H1 (cell line): Measurements from ENCODE around the gene LYPD1. TPM values are rescaled to one million over a fixed set of nuclear protein-coding genes. Genes with fewer than 3 reads are reported as not detected.

Experiments
- CTCF ChIA-PET: fragments of 300-600 bp; sonication (Branson Sonifier 250); formaldehyde crosslinking; loops from one replicate; lab custom pipeline; 2021; ENCODE audit not compliant: partially characterized antibody; lab: Charles Lee
- POLR2A ChIA-PET: fragments of 300-600 bp; sonication (Branson Sonifier 250); formaldehyde crosslinking; loops from one replicate; lab custom pipeline; 2021; ENCODE audit warnings: inconsistent platforms; ENCODE audit not compliant: partially characterized antibody; lab: Charles Lee
- DNase-seq, 2 experiments: peaks; one replicate each; pipeline versions ENCODE4 v3.0.0 to v3.0.0-alpha.2; 2010 to 2022; ENCODE audit warnings: low spot score in 2 of 2, low read depth in 1 of 2, mixed read lengths in 1 of 2
- FAIRE-seq: peaks from 2 replicates; lab custom pipeline; 2011; peaks lifted over from hg19 to GRCh38; lab: Jason Lieb, UNC
- H2AFZ ChIP-seq: 2 replicates; pipeline ENCODE4 v1.8.1; 2012; ENCODE audit warnings: low read length, inconsistent platforms
- H2AK5ac ChIP-seq: 2 replicates; pipeline ENCODE4 v1.6.1; 2013; ENCODE audit warnings: low read depth, low read length
- H2BK120ac ChIP-seq: replicated peaks from 2 replicates; pipeline ENCODE3; 2013; ENCODE audit warnings: low read depth, low read length, inconsistent platforms
- H2BK12ac ChIP-seq: 2 replicates; pipeline ENCODE4 v1.6.1; 2013; ENCODE audit warnings: low read depth, low read length
- H2BK15ac ChIP-seq: 2 replicates; pipeline ENCODE4 v1.6.1; 2013; ENCODE audit warnings: low read length
- H2BK20ac ChIP-seq: 2 replicates; pipeline ENCODE4 v1.6.1; 2013; ENCODE audit warnings: low read length
- H2BK5ac ChIP-seq: 2 replicates; pipeline ENCODE4 v1.6.1; 2013; ENCODE audit warnings: low read depth, low read length
- H3K14ac ChIP-seq: 2 replicates; pipeline ENCODE4 v1.6.1; 2013; ENCODE audit warnings: inconsistent platforms; ENCODE audit not compliant: insufficient read length
- H3K18ac ChIP-seq: 2 replicates; pipeline ENCODE4 v1.6.1; 2013; ENCODE audit warnings: low read length; ENCODE audit errors: extremely low read depth
- H3K23ac ChIP-seq: 2 replicates; pipeline ENCODE4 v1.6.1; 2013; ENCODE audit warnings: inconsistent platforms; ENCODE audit not compliant: insufficient read length
- H3K23me2 ChIP-seq: 2 replicates; pipeline ENCODE4 v1.6.1; 2013; ENCODE audit warnings: low read depth, low read length
- H3K27ac ChIP-seq: 2 replicates; pipeline ENCODE4 v1.6.1; 2011; ENCODE audit warnings: low read depth, low read length, inconsistent platforms
- H3K27me3 ChIP-seq, 4 experiments: replicated peaks in 1 of 4; 1 replicate in 1 of 4; 2 replicates in 3 of 4; pipeline versions ENCODE4 v1.6.1 to v1.8.1; 2011 to 2013; ENCODE audit warnings: low read length in 3 of 4, mild to moderate bottlenecking in 3 of 4, inconsistent platforms in 2 of 4, mixed read lengths in 2 of 4, moderate library complexity in 1 of 4; ENCODE audit not compliant: control insufficient read depth in 3 of 4, insufficient read depth in 3 of 4; ENCODE audit errors: extremely low read depth in 1 of 4
- H3K36me3 ChIP-seq, 4 experiments: 2 replicates each; pipeline versions ENCODE4 v1.6.1 to v1.8.1; 2011 to 2013; ENCODE audit warnings: mild to moderate bottlenecking in 4 of 4, low read length in 3 of 4, moderate library complexity in 2 of 4, control low read depth in 1 of 4, inconsistent platforms in 1 of 4; ENCODE audit not compliant: insufficient read depth in 4 of 4, control insufficient read depth in 2 of 4
- H3K4ac ChIP-seq: replicated peaks from 2 replicates; pipeline ENCODE3; 2013; ENCODE audit warnings: low read length, low read depth, mixed read lengths, inconsistent platforms; ENCODE audit not compliant: insufficient read length
- H3K4me1 ChIP-seq, 4 experiments: replicated peaks in 1 of 4; 1 replicate in 1 of 4; 2 replicates in 3 of 4; pipeline versions ENCODE4 v1.6.1 to v1.8.1; 2011 to 2013; ENCODE audit warnings: low read length in 3 of 4, inconsistent platforms in 2 of 4, mixed read lengths in 1 of 4; ENCODE audit not compliant: insufficient read depth in 4 of 4, control insufficient read depth in 3 of 4
- H3K4me2 ChIP-seq, 2 experiments: 2 replicates each; pipeline versions ENCODE4 v1.6.1 to v1.8.1; 2011 to 2013; ENCODE audit warnings: low read depth in 2 of 2, low read length in 2 of 2, control low read depth in 1 of 2, inconsistent platforms in 1 of 2, mild to moderate bottlenecking in 1 of 2; ENCODE audit not compliant: insufficient read depth in 1 of 2
- H3K4me3 ChIP-seq, 4 experiments: fragments of 200-600, 300-600 bp in 1 of 4; sonication (generic), shearing (Covaris generic), sonication (Bioruptor Twin) in 1 of 4; 2 replicates each; pipeline versions ENCODE4 v1.5.1 to v1.8.1; 2011 to 2016; ENCODE audit warnings: low read length in 4 of 4, low read depth in 3 of 4, control low read depth in 2 of 4, inconsistent platforms in 2 of 4, mild to moderate bottlenecking in 2 of 4, mixed read lengths in 1 of 4, moderate library complexity in 1 of 4; ENCODE audit not compliant: insufficient read depth in 2 of 4; ENCODE audit errors: extremely low read depth in 1 of 4
- H3K56ac ChIP-seq: replicated peaks from 2 replicates; pipeline ENCODE3; 2013; ENCODE audit warnings: low read depth, mild to moderate bottlenecking, mixed read lengths, low read length, inconsistent platforms; ENCODE audit not compliant: insufficient read length
- H3K79me1 ChIP-seq: 2 replicates; pipeline ENCODE4 v1.6.1; 2013; ENCODE audit warnings: low read depth, low read length, control low read depth
- H3K79me2 ChIP-seq, 2 experiments: 2 replicates each; pipeline versions ENCODE4 v1.6.1 to v1.8.1; 2012 to 2013; ENCODE audit warnings: low read length in 2 of 2, mild to moderate bottlenecking in 2 of 2, inconsistent platforms in 1 of 2; ENCODE audit not compliant: insufficient read depth in 2 of 2, control insufficient read depth in 1 of 2
- H3K9ac ChIP-seq, 4 experiments: replicated peaks in 1 of 4; 1 replicate in 1 of 4; 2 replicates in 3 of 4; pipeline versions ENCODE4 v1.6.1 to v1.8.1; 2011 to 2013; ENCODE audit warnings: low read depth in 3 of 4, low read length in 3 of 4, control low read depth in 2 of 4, mild to moderate bottlenecking in 2 of 4, moderate library complexity in 2 of 4, inconsistent platforms in 1 of 4; ENCODE audit errors: extremely low read depth in 1 of 4
- H3K9me3 ChIP-seq, 2 experiments: 2 replicates each; pipeline versions ENCODE4 v1.6.1 to v1.8.1; 2012 to 2013; ENCODE audit warnings: mild to moderate bottlenecking in 2 of 2, moderate library complexity in 2 of 2, control low read depth in 1 of 2, inconsistent platforms in 1 of 2, low read depth in 1 of 2, low read length in 1 of 2, mixed read lengths in 1 of 2; ENCODE audit not compliant: insufficient read depth in 2 of 2
- H4K20me1 ChIP-seq, 2 experiments: replicated peaks in 1 of 2; 2 replicates each; pipeline versions ENCODE3 to v1.8.1; 2011 to 2013; ENCODE audit warnings: inconsistent platforms in 2 of 2, low read length in 2 of 2, mild to moderate bottlenecking in 1 of 2; ENCODE audit not compliant: insufficient read depth in 2 of 2, control insufficient read depth in 1 of 2
- H4K5ac ChIP-seq: 2 replicates; pipeline ENCODE4 v1.6.1; 2013; ENCODE audit warnings: low read length, low read depth, mixed read lengths, inconsistent platforms; ENCODE audit not compliant: insufficient read length
- H4K8ac ChIP-seq: 2 replicates; pipeline ENCODE4 v1.8.0; 2013; ENCODE audit warnings: mild to moderate bottlenecking, moderate library complexity, low read length, inconsistent platforms; ENCODE audit not compliant: insufficient read depth; ENCODE audit errors: extremely low read depth
- H4K91ac ChIP-seq: replicated peaks from 2 replicates; pipeline ENCODE3; 2013; ENCODE audit warnings: low read length, mixed read lengths, inconsistent platforms; ENCODE audit not compliant: insufficient read length
- CTBP2 ChIP-seq: IDR thresholded peaks from 2 replicates; pipeline ENCODE4 v1.7.0; 2011; ENCODE audit warnings: borderline replicate concordance, mild to moderate bottlenecking, moderate library complexity, mixed read lengths, low read length; ENCODE audit not compliant: insufficient read depth, insufficient read length
- EP300 ChIP-seq, 2 experiments: IDR thresholded peaks; 1 replicate in 1 of 2; 2 replicates in 1 of 2; pipeline ENCODE4 v1.6.1; 2011 to 2012; ENCODE audit warnings: low read depth in 2 of 2, low read length in 2 of 2, mild to moderate bottlenecking in 2 of 2, borderline replicate concordance in 1 of 2, inconsistent platforms in 1 of 2, moderate library complexity in 1 of 2
- EZH2 ChIP-seq: fragments of 200-600 bp; sonication (generic); IDR thresholded peaks from 2 replicates; pipeline ENCODE4 v1.7.1; 2012; ENCODE audit warnings: low read depth, mild to moderate bottlenecking, moderate library complexity, low read length, inconsistent platforms; ENCODE audit not compliant: severe bottlenecking
- GTF2F1 ChIP-seq: IDR thresholded peaks from 2 replicates; pipeline ENCODE4 v1.6.1; 2012; ENCODE audit warnings: low read depth, low read length, improper control_type of control experiment, borderline replicate concordance
- HDAC2 ChIP-seq, 2 experiments: fragments of 300-600 bp in 1 of 2; sonication (generic) in 1 of 2; IDR thresholded peaks; 2 replicates each; pipeline ENCODE4 v1.6.1; 2011 to 2012; ENCODE audit warnings: low read depth in 2 of 2, low read length in 2 of 2, mild to moderate bottlenecking in 2 of 2, moderate library complexity in 2 of 2, borderline replicate concordance in 1 of 2, inconsistent platforms in 1 of 2
- HDAC6 ChIP-seq: IDR thresholded peaks from one replicate; pipeline ENCODE4 v1.7.1; 2012; ENCODE audit warnings: low read depth, mild to moderate bottlenecking, inconsistent platforms, low read length, moderate library complexity
- KDM5A ChIP-seq: fragments of 200-600 bp; IDR thresholded peaks from 2 replicates; pipeline ENCODE4 v1.7.1; 2012; ENCODE audit warnings: mild to moderate bottlenecking, low read length, inconsistent platforms, mixed read lengths
- MAFK ChIP-seq: IDR thresholded peaks from 2 replicates; pipeline ENCODE4 v1.6.1; 2012; ENCODE audit warnings: low read depth, mild to moderate bottlenecking, improper control_type of control experiment, low read length
- NRF1 ChIP-seq: IDR thresholded peaks from 2 replicates; pipeline ENCODE4 v1.6.1; 2011; ENCODE audit warnings: mild to moderate bottlenecking, low read depth, low read length, improper control_type of control experiment
- POLR2A ChIP-seq, 2 experiments: IDR thresholded peaks; 1 replicate in 1 of 2; 2 replicates in 1 of 2; pipeline ENCODE4 v1.6.1; 2011; ENCODE audit warnings: low read depth in 2 of 2, low read length in 2 of 2, mild to moderate bottlenecking in 2 of 2; ENCODE audit errors: control extremely low read depth in 1 of 2
- POU5F1 ChIP-seq: IDR thresholded peaks from 2 replicates; pipeline ENCODE4 v1.6.1; 2011; ENCODE audit warnings: low read depth, mild to moderate bottlenecking, low read length, moderate library complexity
- SIX5 ChIP-seq: IDR thresholded peaks from 2 replicates; pipeline ENCODE4 v1.6.1; 2011; ENCODE audit warnings: mild to moderate bottlenecking, low read depth, low read length
- WGBS, 2 experiments: shearing (Covaris generic) in 1 of 2; methylation state at CpG; one replicate each; pipeline versions ENCODE4 v1.1.6 to v1.1.7; 2013 to 2015; ENCODE audit warnings: low lambda C conversion rate in 2 of 2, mixed read lengths in 2 of 2, inconsistent platforms in 1 of 2, low coverage in 1 of 2, missing lambda C conversion rate in 1 of 2; ENCODE audit not compliant: insufficient replicate concordance in 2 of 2, insufficient coverage in 1 of 2, insufficient read length in 1 of 2; ENCODE audit errors: extremely low coverage in 1 of 2, missing lambda C conversion rate in 1 of 2; 5-methylcytosine and 5-hydroxymethylcytosine counted together
- polyA plus RNA-seq, 7 experiments: library from polyadenylated mRNA; depleted of rRNA in 3 of 7; stranded (reverse) in 5 of 7; unstranded in 2 of 7; fragments of >200 nt in 5 of 7; fragments of 200-250 nt in 2 of 7; gene quantifications; 1 replicate in 5 of 7; 2 replicates in 1 of 7; 4 replicates in 1 of 7; pipeline versions ENCODE4 v1.2.1 to v1.2.3, GENCODE V29; 2011 to 2013; ENCODE audit warnings: missing spikeins in 2 of 7, mixed read lengths in 2 of 7
- total RNA-seq: library from RNA; stranded (reverse); fragmentation: NEBNext Ultra II Directional; extraction: Animal tissue kit (Norgen Biotek cat#: 25700); gene quantifications from 2 replicates; pipeline ENCODE4 v1.2.1, GENCODE V29; 2021

The LYPD1 gene
- total and polyA plus RNA-seq, 2 of the 8 experiments (the other 6 are each of a cell fraction or from before 2014, with no cell fraction given): 1.9 to 2.7 TPM

DNA sequence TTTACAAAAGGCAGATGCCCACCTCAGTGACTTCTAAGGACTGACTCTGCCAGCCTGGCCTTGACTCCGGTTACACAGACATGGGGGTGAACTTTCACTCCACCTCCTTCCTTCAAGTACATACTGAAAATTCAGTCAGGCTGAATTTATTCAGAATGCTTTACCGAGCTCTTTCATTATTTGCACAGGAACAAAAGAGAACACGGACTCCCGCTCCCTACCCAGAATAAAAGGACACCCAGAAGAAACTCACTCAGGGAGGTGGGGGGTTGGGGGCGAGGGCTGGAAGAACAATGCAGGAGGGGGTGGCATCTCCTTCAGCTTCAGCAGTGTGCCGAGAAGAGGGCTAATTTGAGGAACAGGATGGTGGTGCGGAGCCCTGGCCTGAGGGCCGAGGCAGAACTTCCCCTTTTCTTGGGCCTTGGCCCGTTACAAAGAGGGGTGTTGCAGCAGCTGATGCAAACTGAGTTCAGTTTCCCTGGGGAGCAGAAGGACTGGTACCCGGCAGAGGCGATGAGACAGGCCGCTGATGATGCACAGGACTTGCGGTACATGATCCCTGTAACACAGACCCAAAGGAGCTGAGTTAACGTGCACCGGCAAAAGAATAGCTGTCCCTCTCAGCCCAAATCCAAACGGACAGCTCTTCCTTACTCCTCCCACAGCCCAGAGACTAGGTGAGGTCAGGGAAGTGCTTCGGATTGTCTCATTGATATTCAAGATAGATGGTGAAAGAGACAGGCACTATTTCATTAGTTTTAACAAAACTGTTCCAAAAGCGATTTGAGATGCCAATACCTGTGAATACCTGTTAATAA, 24.1 kb downstream of the LYPD1 start:
- Histone ChIP-seq H3K9ac (no peak overlapping the region), H2BK120ac (no peak overlapping the region), H2AK5ac (no peak overlapping the region), H4K8ac (peak overlapping the region; percentile 28; the same call in 1 of the 2 replicates), H4K91ac (no peak overlapping the region), H3K56ac (no peak overlapping the region), H3K79me1 (no peaks in the 10 kb centered on the region), H3K4me1 (peaks cover 0 to 7% (median 3%) of the 10 kb centered on the region in 4 experiments; a peak in 4 of 7 replicates), H3K9me3 (no peaks in the 10 kb centered on the region), H3K23ac (no peak overlapping the region), H2BK20ac (no peak overlapping the region), H4K5ac (no peak overlapping the region), H3K79me2 (no peaks in the 10 kb centered on the region), H3K18ac (no peak overlapping the region), H3K36me3 (no peaks in the 10 kb centered on the region), H4K20me1 (no peaks in the 10 kb centered on the region), H2AFZ (peak overlapping the region; percentile 61; the same call in 1 of the 2 replicates), H3K4ac (no peak overlapping the region), H3K23me2 (no peaks in the 10 kb centered on the region), H3K4me3 (no peak overlapping the region), H3K14ac (no peak overlapping the region), H3K4me2 (no peak overlapping the region; a peak in 1 of 4 replicates), H3K27ac (no peak overlapping the region), H2BK12ac (no peak overlapping the region), H2BK5ac (no peak overlapping the region), H2BK15ac (no peak overlapping the region), H3K27me3 (no peaks in the 10 kb centered on the region; a peak in 1 of 7 replicates)
- FAIRE-seq (no peak), DNase-seq (no peak)
- 81% methylated on average over 18 of the region's 18 CpGs; no CpG with 5 or more reads in 1 of the 2 experiments for WGBS, 2 experiments
- CTCF ChIA-PET: interaction anchor here (0.6 to 3.5 kb wide), 8 partner anchors 9 to 283 kb away, joined by 3 to 12 read pairs (median 3); no protein-coding TSS in a partner anchor
- POLR2A ChIA-PET: interaction anchor here (0.5 kb wide), 1 partner anchor 8 kb away, joined by 4 read pairs; no protein-coding TSS in a partner anchor
- no peak for TF ChIP-seq NRF1
- TF ChIP-seq HDAC2 (IDR thresholded peaks at IDR 0.05; ENCODE audit: borderline replicate concordance in 1 of 2, low read depth in 2 of 2, low read length in 2 of 2): no peak
- no peak for TF ChIP-seq GTF2F1
- no peak for TF ChIP-seq SIX5
- TF ChIP-seq KDM5A: no peak
- no peak for TF ChIP-seq HDAC6
- no peak for TF ChIP-seq POU5F1
- TF ChIP-seq POLR2A (IDR thresholded peaks at IDR 0.05; ENCODE audit: control extremely low read depth in 1 of 2, low read depth in 2 of 2, low read length in 2 of 2): no peak
- no peak for TF ChIP-seq MAFK
- TF ChIP-seq CTBP2: no peak
- TF ChIP-seq EP300 (IDR thresholded peaks at IDR 0.05; ENCODE audit: borderline replicate concordance in 1 of 2, low read depth in 2 of 2, low read length in 2 of 2): no peak
- TF ChIP-seq EZH2: no peak
